ENCODE measurements around the gene CLMN. TPM values are rescaled to one million over a fixed set of nuclear protein-coding genes. Genes with fewer than 3 reads are reported as not detected.

Gene CLMN
- total and polyA plus RNA-seq, 2 experiments from 2014 or later, result 15.7 to 40.0 TPM

GRCh38 chr14:95215094-95215725, 104.5 kb downstream of the CLMN start:
- H3K27ac ChIP-seq, result peak overlapping the region; percentile 41
- no peaks in the 10 kb centered on the region for H3K9me2 ChIP-seq (replicated peaks; ENCODE audit: insufficient read depth)
- no peaks in the 10 kb centered on the region for H3K79me2 ChIP-seq
- DNase-seq (ENCODE audit: low spot score), result no peak
- H3K27me3 ChIP-seq, result no peaks in the 10 kb centered on the region
- no peak overlapping the region for H2AFZ ChIP-seq
- H3K4me3 ChIP-seq, result no peak overlapping the region
- peaks cover 28% of the 10 kb centered on the region for H3K4me1 ChIP-seq (ENCODE audit: insufficient read depth)
- H3K36me3 ChIP-seq (replicated peaks; ENCODE audit: insufficient read depth, low read depth), result no peaks in the 10 kb centered on the region
- no peaks in the 10 kb centered on the region for H4K20me1 ChIP-seq (ENCODE audit: insufficient read depth, poor library complexity, severe bottlenecking)
- H3K9me3 ChIP-seq (ENCODE audit: low read depth), result no peaks in the 10 kb centered on the region
- TF ChIP-seq EZH2 (IDR thresholded peaks at IDR 0.05; ENCODE audit: borderline replicate concordance), result no peak
- no peak for TF ChIP-seq EZH2phosphoT487 (IDR thresholded peaks at IDR 0.05; ENCODE audit: low read depth, severe bottlenecking, unreplicated experiment)
- TF ChIP-seq, protein P1, sequence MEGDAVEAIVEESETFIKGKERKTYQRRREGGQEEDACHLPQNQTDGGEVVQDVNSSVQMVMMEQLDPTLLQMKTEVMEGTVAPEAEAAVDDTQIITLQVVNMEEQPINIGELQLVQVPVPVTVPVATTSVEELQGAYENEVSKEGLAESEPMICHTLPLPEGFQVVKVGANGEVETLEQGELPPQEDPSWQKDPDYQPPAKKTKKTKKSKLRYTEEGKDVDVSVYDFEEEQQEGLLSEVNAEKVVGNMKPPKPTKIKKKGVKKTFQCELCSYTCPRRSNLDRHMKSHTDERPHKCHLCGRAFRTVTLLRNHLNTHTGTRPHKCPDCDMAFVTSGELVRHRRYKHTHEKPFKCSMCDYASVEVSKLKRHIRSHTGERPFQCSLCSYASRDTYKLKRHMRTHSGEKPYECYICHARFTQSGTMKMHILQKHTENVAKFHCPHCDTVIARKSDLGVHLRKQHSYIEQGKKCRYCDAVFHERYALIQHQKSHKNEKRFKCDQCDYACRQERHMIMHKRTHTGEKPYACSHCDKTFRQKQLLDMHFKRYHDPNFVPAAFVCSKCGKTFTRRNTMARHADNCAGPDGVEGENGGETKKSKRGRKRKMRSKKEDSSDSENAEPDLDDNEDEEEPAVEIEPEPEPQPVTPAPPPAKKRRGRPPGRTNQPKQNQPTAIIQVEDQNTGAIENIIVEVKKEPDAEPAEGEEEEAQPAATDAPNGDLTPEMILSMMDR (IDR thresholded peaks at IDR 0.05; ENCODE audit: poor library complexity), result no peak
- WGBS (ENCODE audit: low lambda C conversion rate, missing lambda C conversion rate), result 36% methylated on average over 3 of the region's 3 CpGs
- peak overlapping the region; percentile 40 for H3K4me2 ChIP-seq

DNA sequence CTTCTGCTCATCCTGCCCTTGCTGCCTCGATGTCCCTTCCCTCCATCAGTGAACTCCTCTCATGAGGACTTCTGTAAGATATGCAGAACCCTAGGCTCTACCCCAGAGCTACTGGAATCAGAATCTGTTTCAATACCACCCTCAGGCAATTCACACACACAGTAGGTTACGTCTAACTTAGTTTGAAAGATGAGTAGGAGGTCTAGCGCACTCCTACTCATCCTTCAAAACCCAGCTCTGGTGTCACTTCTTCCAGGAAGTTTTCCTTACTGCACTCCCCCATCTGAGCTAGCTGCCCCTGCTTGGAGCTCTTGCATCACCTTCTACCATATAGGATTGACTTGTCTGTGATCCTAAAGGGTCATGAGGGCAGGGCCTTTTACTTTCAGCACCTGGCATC, 105.9 kb downstream of the CLMN start:
- H3K36me3 ChIP-seq (replicated peaks; ENCODE audit: insufficient read depth, low read depth), result no peaks in the 10 kb centered on the region
- H3K9me2 ChIP-seq (replicated peaks; ENCODE audit: insufficient read depth), result no peaks in the 10 kb centered on the region
- DNase-seq (ENCODE audit: low spot score), result no peak
- no peaks in the 10 kb centered on the region for H3K27me3 ChIP-seq
- no peak overlapping the region for H3K27ac ChIP-seq
- no peaks in the 10 kb centered on the region for H3K9me3 ChIP-seq (ENCODE audit: low read depth)
- 88% methylated on average over 3 of the region's 3 CpGs for WGBS (ENCODE audit: low lambda C conversion rate, missing lambda C conversion rate)
- TF ChIP-seq EZH2phosphoT487 (IDR thresholded peaks at IDR 0.05; ENCODE audit: low read depth, severe bottlenecking, unreplicated experiment) (no peak), EZH2 (IDR thresholded peaks at IDR 0.05; ENCODE audit: borderline replicate concordance) (no peak)
- TF ChIP-seq, protein P1 (IDR thresholded peaks at IDR 0.05; ENCODE audit: poor library complexity), result no peak
- H2AFZ ChIP-seq, result no peak overlapping the region
- H3K4me3 ChIP-seq, result no peak overlapping the region
- H4K20me1 ChIP-seq (ENCODE audit: insufficient read depth, poor library complexity, severe bottlenecking), result no peaks in the 10 kb centered on the region
- H3K4me2 ChIP-seq, result no peak overlapping the region
- H3K4me1 ChIP-seq (ENCODE audit: insufficient read depth), result peaks cover 28% of the 10 kb centered on the region
- no peaks in the 10 kb centered on the region for H3K79me2 ChIP-seq

DNA sequence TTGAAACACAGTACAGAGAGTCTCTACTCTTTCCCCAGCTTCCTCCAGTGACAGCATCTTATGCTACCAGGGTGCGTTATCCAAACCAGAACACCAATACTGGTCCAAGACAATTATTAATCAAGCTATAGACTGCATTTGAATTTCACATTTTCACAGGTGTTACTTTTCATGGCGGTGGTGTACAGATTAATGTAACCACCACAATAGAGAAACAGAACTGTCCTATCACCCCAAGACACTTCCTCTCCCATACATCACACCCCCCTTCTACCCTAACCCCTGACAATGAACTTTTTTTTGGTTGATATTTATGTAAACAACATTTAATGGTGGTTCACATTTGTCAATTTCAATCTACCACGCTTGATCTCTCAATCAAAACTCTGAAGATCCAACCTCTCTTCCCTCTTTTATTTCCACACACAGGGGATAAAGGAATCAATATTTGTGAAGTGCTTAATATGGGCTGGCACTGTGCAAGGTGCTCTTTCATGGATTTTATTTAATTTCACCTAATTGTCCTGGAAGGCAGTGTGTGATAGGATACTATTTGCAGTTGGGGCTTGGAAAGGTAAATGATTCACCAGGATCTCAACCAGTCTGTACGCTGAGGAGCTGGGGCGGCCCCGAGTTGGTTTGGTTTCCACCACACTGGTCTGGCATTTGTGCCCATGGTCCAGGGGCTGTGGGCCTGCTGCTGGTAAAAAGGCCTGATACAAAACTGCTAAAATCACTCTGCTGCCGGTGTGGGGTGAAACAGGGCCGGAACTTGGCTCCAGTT, 107.8 kb downstream of the CLMN start:
- Histone ChIP-seq H4K20me1 (ENCODE audit: insufficient read depth, poor library complexity, severe bottlenecking) (no peaks in the 10 kb centered on the region), H3K9me3 (ENCODE audit: low read depth) (no peaks in the 10 kb centered on the region), H3K27me3 (no peaks in the 10 kb centered on the region), H3K36me3 (replicated peaks; ENCODE audit: insufficient read depth, low read depth) (no peaks in the 10 kb centered on the region), H2AFZ (no peak overlapping the region), H3K79me2 (no peaks in the 10 kb centered on the region), H3K27ac (peak overlapping the region; percentile 8), H3K4me2 (peak overlapping the region; percentile 56), H3K4me3 (no peak overlapping the region), H3K4me1 (ENCODE audit: insufficient read depth) (peaks cover 28% of the 10 kb centered on the region), H3K9me2 (replicated peaks; ENCODE audit: insufficient read depth) (no peaks in the 10 kb centered on the region)
- 72% methylated on average over 8 of the region's 8 CpGs for WGBS (ENCODE audit: low lambda C conversion rate, missing lambda C conversion rate)
- TF ChIP-seq EZH2phosphoT487 (IDR thresholded peaks at IDR 0.05; ENCODE audit: low read depth, severe bottlenecking, unreplicated experiment), result no peak
- DNase-seq (ENCODE audit: low spot score), result no peak

DNA sequence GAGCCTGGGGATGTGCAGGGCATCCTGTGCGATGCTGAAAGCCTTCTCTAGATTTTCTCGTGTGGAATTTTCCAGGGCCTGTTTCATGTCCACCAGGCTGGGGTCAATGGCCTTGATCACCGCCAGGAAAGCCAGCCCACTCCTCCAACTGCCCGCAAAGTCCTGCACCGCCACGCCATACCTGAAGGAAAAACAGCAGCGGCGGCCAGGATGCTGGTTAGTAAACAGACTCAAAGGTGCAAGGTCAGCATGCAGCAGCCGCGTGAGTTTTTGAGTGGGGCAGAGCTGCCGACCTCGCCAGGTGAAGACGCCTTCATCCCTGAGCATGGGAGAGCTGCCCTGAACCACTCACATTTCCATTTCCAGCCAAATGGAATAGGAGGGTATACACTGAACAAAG, 109.0 kb downstream of the CLMN start:
- H3K4me3 ChIP-seq, result no peak overlapping the region
- H3K79me2 ChIP-seq, result no peaks in the 10 kb centered on the region
- no peak for TF ChIP-seq EZH2phosphoT487 (IDR thresholded peaks at IDR 0.05; ENCODE audit: low read depth, severe bottlenecking, unreplicated experiment)
- TF ChIP-seq, protein P1 (IDR thresholded peaks at IDR 0.05; ENCODE audit: poor library complexity), result no peak
- no peak for TF ChIP-seq EZH2 (IDR thresholded peaks at IDR 0.05; ENCODE audit: borderline replicate concordance)
- H3K9me3 ChIP-seq (ENCODE audit: low read depth), result no peaks in the 10 kb centered on the region
- H3K4me1 ChIP-seq (ENCODE audit: insufficient read depth), result peaks cover 22% of the 10 kb centered on the region
- no peaks in the 10 kb centered on the region for H3K9me2 ChIP-seq (replicated peaks; ENCODE audit: insufficient read depth)
- 90% methylated on average over 13 of the region's 13 CpGs for WGBS (ENCODE audit: low lambda C conversion rate, missing lambda C conversion rate)
- no peak overlapping the region for H2AFZ ChIP-seq
- H3K27ac ChIP-seq, result no peak overlapping the region
- H4K20me1 ChIP-seq (ENCODE audit: insufficient read depth, poor library complexity, severe bottlenecking), result no peaks in the 10 kb centered on the region
- H3K27me3 ChIP-seq, result no peaks in the 10 kb centered on the region
- H3K36me3 ChIP-seq (replicated peaks; ENCODE audit: insufficient read depth, low read depth), result no peaks in the 10 kb centered on the region
- H3K4me2 ChIP-seq, result no peak overlapping the region
- no peak for DNase-seq (ENCODE audit: low spot score)
